HepG2 (cell line): ENCODE measurements around the gene CXADR. TPM values are rescaled to one million over a fixed set of nuclear protein-coding genes. Genes with fewer than 3 reads are reported as not detected.

Experiments used
- ATAC-seq: fragments of 200-7000 bp; cut with Tn5 transposase; 3 replicates; pipeline ENCODE4 v1.9.1; 2020; ENCODE audit warnings: mild to moderate bottlenecking, moderate library complexity
- BruUV-seq: library from RNA; stranded (reverse); fragments of 400-500 nt; replicated peaks from 2 replicates; lab custom pipeline; 2021; lab: Mats Ljungman, UMichigan
- CTCF ChIA-PET: fragments of 300-600 bp; formaldehyde crosslinking; extraction: SDS; loops from one replicate; lab custom pipeline; 2021; ENCODE audit warnings: low total read pairs, inconsistent platforms, low intra/inter-chr PET ratio; lab: Yijun Ruan, JAX
- POLR2A ChIA-PET: fragments of 350-600 bp; sonication (Branson Sonifier 250); formaldehyde crosslinking; loops from one replicate; lab custom pipeline; 2020; ENCODE audit warnings: antibody characterized with exemption, inconsistent platforms; lab: Yijun Ruan, JAX
- DNase-seq: peaks from one replicate; pipeline ENCODE4 v3.0.0-alpha.2; 2015; ENCODE audit warnings: low spot score
- FAIRE-seq: peaks from 3 replicates; lab custom pipeline; 2011; peaks lifted over from hg19 to GRCh38; lab: Jason Lieb, UNC
- H2AFZ ChIP-seq: one replicate; pipeline ENCODE4 v1.6.1; 2011; ENCODE audit warnings: low read length, inconsistent platforms
- H3K27ac ChIP-seq: fragments of 300-600 bp; 3 replicates; pipeline ENCODE4 v1.8.0; 2011; ENCODE audit warnings: mixed run types, mild to moderate bottlenecking, mixed read lengths, low read length, inconsistent platforms; ENCODE audit not compliant: insufficient read depth; ENCODE audit errors: extremely low read length
- H3K27me3 ChIP-seq, 2 experiments: fragments of 200-600 bp in 1 of 2; 2 replicates in 1 of 2; 3 replicates in 1 of 2; pipeline versions ENCODE4 v1.6.0 to v1.8.0; 2011; ENCODE audit warnings: low read length in 2 of 2, mild to moderate bottlenecking in 2 of 2, moderate library complexity in 2 of 2, inconsistent platforms in 1 of 2; ENCODE audit not compliant: insufficient read depth in 2 of 2, control insufficient read depth in 1 of 2
- H3K36me3 ChIP-seq, 2 experiments: fragments of 200-600 bp in 1 of 2; replicated peaks in 1 of 2; 2 replicates in 1 of 2; 3 replicates in 1 of 2; pipeline versions ENCODE4 v1.5.1 to v1.8.0; 2011; ENCODE audit warnings: low read length in 2 of 2, inconsistent platforms in 1 of 2; ENCODE audit not compliant: insufficient read depth in 2 of 2, control insufficient read depth in 1 of 2
- H3K4me1 ChIP-seq: 2 replicates; pipeline ENCODE4 v1.5.1; 2012; ENCODE audit warnings: low read length, inconsistent platforms; ENCODE audit not compliant: insufficient read depth
- H3K4me2 ChIP-seq: 2 replicates; pipeline ENCODE4 v1.6.0; 2011; ENCODE audit warnings: low read depth, low read length, inconsistent platforms
- H3K4me3 ChIP-seq, 3 experiments: fragments of 200-600 bp in 1 of 3; sonication (generic), shearing (Covaris generic) in 1 of 3; replicated peaks in 1 of 3; 2 replicates each; pipeline ENCODE4 v1.5.1; 2011 to 2016; ENCODE audit warnings: low read length in 3 of 3, inconsistent platforms in 2 of 3, low read depth in 2 of 3, mild to moderate bottlenecking in 2 of 3, control low read depth in 1 of 3, mixed read lengths in 1 of 3; ENCODE audit not compliant: insufficient read depth in 1 of 3
- H3K79me2 ChIP-seq: one replicate; pipeline ENCODE4 v1.6.1; 2011; ENCODE audit warnings: low read length, inconsistent platforms; ENCODE audit not compliant: insufficient read depth
- H3K9ac ChIP-seq: 2 replicates; pipeline ENCODE4 v1.6.0; 2011; ENCODE audit warnings: mild to moderate bottlenecking, low read depth, low read length, inconsistent platforms; ENCODE audit not compliant: insufficient read depth
- H3K9me3 ChIP-seq: 2 replicates; pipeline ENCODE4 v1.5.1; 2012; ENCODE audit warnings: mild to moderate bottlenecking, low read length
- H4K20me1 ChIP-seq: 2 replicates; pipeline ENCODE4 v1.6.0; 2011; ENCODE audit warnings: inconsistent platforms, mild to moderate bottlenecking, low read length, moderate library complexity; ENCODE audit not compliant: insufficient read depth
- KDM3A ChIP-seq: IDR thresholded peaks from 2 replicates; pipeline ENCODE4 v1.6.1; 2018; ENCODE audit warnings: low read depth, missing compliant biosample characterization
- NKX3-1 ChIP-seq: sonication (generic); formaldehyde crosslinking; IDR thresholded peaks from 2 replicates; pipeline ENCODE4 v1.5.0; 2020; ENCODE audit warnings: missing genetic modification reagents
- ZNF3 ChIP-seq: IDR thresholded peaks from 2 replicates; pipeline ENCODE4 v1.7.0; 2017; ENCODE audit warnings: inconsistent platforms
- ZNF547 ChIP-seq: sonication (generic); formaldehyde crosslinking; IDR thresholded peaks from 2 replicates; pipeline ENCODE4 v1.5.1; 2020; ENCODE audit warnings: mild to moderate bottlenecking, missing genetic modification reagents
- ZNF558 ChIP-seq: sonication (generic); formaldehyde crosslinking; IDR thresholded peaks from 2 replicates; pipeline ENCODE4 v1.9.0; 2022; ENCODE audit warnings: mild to moderate bottlenecking, missing genetic modification reagents, borderline replicate concordance
- WGBS: methylation state at CpG from one replicate; pipeline ENCODE4 v1.1.6; 2017; ENCODE audit warnings: low lambda C conversion rate; 5-methylcytosine and 5-hydroxymethylcytosine counted together
- in situ Hi-C: cut with HindIII; loops from 2 replicates; pipeline ENCODE4 v1.10.0; 2017; ENCODE audit warnings: low pct_unique_long_range_greater_than_20kb; ENCODE audit not compliant: extremely low pct_ligation_motif_present
- intact Hi-C: fragments of 100-400 bp; cut with micrococcal nuclease; formaldehyde crosslinking; loops from one replicate; pipeline ENCODE4 v1.10.0; 2022; ENCODE audit not compliant: unreplicated experiment
- polyA plus RNA-seq, 8 experiments: library from polyadenylated mRNA; depleted of rRNA in 3 of 8; stranded (reverse) in 7 of 8; unstranded in 1 of 8; fragments of >200 nt; fragmentation: Illumina TruSeq in 4 of 8; extraction: Trizol in 4 of 8; gene quantifications; 2 replicates each; pipeline versions ENCODE4 v1.2.1 to v1.2.3, GENCODE V29; 2011 to 2016; ENCODE audit warnings: low read depth in 4 of 8, missing spikeins in 1 of 8, mixed read lengths in 1 of 8; ENCODE audit not compliant: insufficient read depth in 1 of 8
- total RNA-seq, 5 experiments: library from RNA; depleted of rRNA; stranded (reverse); fragments of >200 nt; fragmentation: Illumina TruSeq; extraction: Trizol; gene quantifications; 2 replicates each; pipeline ENCODE4 v1.2.3, GENCODE V29; 2016; ENCODE audit warnings: low read depth in 1 of 5
- TF ChIP-seq, protein P1 (sequence below): sonication (generic); formaldehyde crosslinking; IDR thresholded peaks from 2 replicates; pipeline ENCODE4 v1.4.0; 2020; ENCODE audit warnings: missing genetic modification reagents
- TF ChIP-seq, protein P2 (sequence below): sonication (generic); formaldehyde crosslinking; IDR thresholded peaks from 2 replicates; pipeline ENCODE4 v1.8.0; 2022; ENCODE audit warnings: mild to moderate bottlenecking, missing genetic modification reagents, moderate library complexity
- TF ChIP-seq, protein P3 (sequence below): sonication (generic); formaldehyde crosslinking; IDR thresholded peaks from one replicate; pipeline ENCODE4 v1.5.1; 2020; ENCODE audit warnings: mild to moderate bottlenecking, missing genetic modification reagents; ENCODE audit errors: not compliant biosample characterization

The CXADR gene
- total and polyA plus RNA-seq, 2 of the 13 experiments (the other 11 are each of a cell fraction or from before 2014, with no cell fraction given) = 86.8 to 110 TPM

DNA sequence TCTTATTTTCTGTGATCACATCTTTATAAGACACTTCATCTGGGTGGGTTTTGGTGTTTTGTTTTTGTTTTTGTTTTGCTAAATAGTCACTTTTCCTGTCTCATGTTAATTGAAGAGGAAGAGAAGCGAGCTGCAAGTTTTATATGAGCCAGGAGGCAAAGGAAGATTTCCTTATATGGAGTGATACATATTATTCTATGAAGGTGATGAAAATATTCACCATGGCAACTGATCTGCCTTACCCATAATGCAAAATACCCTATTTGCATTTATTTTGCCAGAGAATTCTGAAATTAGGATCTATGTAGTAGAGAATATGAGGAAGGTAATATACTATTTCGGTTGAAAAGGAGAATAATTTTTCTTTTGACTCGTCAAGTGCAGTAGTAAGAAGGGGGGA lies 13.9 kb downstream of the CXADR start:
- no peak for ATAC-seq
- Histone ChIP-seq H3K9me3 (no peaks in the 10 kb centered on the region), H3K9ac (no peak overlapping the region), H3K79me2 (peaks cover 92% of the 10 kb centered on the region), H3K27ac (peak overlapping the region; percentile 58), H3K27me3 (no peaks in the 10 kb centered on the region), H3K4me2 (peak overlapping the region; percentile 35), H2AFZ (no peak overlapping the region), H3K4me1 (peaks cover 98% of the 10 kb centered on the region), H3K4me3 (no peak overlapping the region), H3K36me3 (peaks cover 0 to 8% of the 10 kb centered on the region in 2 experiments; a peak in 3 of 5 replicates), H4K20me1 (peaks cover 21% of the 10 kb centered on the region)
- BruUV-seq = no TSS peak
- POLR2A ChIA-PET = interaction anchor here (0.9 to 1.3 kb wide), 5 partner anchors 8 to 72 kb away, joined by 3 to 11 read pairs (median 5); partner anchors contain the start of gene CXADR
- DNase-seq = no peak
- FAIRE-seq = no peak
- TF ChIP-seq, protein P1, sequence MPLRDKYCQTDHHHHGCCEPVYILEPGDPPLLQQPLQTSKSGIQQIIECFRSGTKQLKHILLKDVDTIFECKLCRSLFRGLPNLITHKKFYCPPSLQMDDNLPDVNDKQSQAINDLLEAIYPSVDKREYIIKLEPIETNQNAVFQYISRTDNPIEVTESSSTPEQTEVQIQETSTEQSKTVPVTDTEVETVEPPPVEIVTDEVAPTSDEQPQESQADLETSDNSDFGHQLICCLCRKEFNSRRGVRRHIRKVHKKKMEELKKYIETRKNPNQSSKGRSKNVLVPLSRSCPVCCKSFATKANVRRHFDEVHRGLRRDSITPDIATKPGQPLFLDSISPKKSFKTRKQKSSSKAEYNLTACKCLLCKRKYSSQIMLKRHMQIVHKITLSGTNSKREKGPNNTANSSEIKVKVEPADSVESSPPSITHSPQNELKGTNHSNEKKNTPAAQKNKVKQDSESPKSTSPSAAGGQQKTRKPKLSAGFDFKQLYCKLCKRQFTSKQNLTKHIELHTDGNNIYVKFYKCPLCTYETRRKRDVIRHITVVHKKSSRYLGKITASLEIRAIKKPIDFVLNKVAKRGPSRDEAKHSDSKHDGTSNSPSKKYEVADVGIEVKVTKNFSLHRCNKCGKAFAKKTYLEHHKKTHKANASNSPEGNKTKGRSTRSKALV (CRISPR knock-in tag) = no peak
- TF ChIP-seq KDM3A (CRISPR knock-in tag) (no peak), ZNF547 (CRISPR knock-in tag) (no peak), ZNF558 (no peak), NKX3-1 (no peak), ZNF3 (CRISPR knock-in tag) (no peak)
- TF ChIP-seq, protein P2, sequence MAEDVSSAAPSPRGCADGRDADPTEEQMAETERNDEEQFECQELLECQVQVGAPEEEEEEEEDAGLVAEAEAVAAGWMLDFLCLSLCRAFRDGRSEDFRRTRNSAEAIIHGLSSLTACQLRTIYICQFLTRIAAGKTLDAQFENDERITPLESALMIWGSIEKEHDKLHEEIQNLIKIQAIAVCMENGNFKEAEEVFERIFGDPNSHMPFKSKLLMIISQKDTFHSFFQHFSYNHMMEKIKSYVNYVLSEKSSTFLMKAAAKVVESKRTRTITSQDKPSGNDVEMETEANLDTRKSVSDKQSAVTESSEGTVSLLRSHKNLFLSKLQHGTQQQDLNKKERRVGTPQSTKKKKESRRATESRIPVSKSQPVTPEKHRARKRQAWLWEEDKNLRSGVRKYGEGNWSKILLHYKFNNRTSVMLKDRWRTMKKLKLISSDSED = no peak
- TF ChIP-seq, protein P3, sequence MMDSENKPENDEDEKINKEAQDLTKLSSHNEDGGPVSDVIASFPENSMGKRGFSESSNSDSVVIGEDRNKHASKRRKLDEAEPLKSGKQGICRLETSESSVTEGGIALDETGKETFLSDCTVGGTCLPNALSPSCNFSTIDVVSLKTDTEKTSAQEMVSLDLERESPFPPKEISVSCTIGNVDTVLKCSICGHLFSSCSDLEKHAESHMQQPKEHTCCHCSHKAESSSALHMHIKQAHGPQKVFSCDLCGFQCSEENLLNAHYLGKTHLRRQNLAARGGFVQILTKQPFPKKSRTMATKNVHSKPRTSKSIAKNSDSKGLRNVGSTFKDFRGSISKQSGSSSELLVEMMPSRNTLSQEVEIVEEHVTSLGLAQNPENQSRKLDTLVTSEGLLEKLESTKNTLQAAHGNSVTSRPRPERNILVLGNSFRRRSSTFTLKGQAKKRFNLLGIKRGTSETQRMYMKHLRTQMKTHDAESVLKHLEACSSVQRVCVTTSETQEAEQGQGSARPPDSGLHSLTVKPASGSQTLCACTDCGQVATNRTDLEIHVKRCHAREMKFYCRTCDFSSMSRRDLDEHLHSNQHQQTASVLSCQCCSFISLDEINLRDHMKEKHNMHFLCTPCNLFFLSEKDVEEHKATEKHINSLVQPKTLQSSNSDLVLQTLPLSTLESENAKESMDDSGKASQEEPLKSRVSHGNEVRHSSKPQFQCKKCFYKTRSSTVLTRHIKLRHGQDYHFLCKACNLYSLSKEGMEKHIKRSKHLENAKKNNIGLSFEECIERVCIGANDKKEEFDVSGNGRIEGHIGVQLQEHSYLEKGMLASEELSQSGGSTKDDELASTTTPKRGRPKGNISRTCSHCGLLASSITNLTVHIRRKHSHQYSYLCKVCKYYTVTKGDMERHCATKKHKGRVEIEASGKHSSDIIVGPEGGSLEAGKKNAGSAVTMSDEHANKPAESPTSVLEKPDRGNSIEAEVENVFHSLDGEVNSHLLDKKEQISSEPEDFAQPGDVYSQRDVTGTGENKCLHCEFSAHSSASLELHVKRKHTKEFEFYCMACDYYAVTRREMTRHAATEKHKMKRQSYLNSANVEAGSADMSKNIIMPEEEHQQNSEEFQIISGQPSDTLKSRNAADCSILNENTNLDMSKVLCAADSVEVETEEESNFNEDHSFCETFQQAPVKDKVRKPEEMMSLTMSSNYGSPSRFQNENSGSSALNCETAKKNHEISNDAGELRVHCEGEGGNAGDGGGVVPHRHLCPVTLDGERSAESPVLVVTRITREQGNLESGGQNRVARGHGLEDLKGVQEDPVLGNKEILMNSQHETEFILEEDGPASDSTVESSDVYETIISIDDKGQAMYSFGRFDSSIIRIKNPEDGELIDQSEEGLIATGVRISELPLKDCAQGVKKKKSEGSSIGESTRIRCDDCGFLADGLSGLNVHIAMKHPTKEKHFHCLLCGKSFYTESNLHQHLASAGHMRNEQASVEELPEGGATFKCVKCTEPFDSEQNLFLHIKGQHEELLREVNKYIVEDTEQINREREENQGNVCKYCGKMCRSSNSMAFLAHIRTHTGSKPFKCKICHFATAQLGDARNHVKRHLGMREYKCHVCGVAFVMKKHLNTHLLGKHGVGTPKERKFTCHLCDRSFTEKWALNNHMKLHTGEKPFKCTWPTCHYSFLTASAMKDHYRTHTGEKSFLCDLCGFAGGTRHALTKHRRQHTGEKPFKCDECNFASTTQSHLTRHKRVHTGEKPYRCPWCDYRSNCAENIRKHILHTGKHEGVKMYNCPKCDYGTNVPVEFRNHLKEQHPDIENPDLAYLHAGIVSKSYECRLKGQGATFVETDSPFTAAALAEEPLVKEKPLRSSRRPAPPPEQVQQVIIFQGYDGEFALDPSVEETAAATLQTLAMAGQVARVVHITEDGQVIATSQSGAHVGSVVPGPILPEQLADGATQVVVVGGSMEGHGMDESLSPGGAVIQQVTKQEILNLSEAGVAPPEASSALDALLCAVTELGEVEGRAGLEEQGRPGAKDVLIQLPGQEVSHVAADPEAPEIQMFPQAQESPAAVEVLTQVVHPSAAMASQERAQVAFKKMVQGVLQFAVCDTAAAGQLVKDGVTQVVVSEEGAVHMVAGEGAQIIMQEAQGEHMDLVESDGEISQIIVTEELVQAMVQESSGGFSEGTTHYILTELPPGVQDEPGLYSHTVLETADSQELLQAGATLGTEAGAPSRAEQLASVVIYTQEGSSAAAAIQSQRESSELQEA (CRISPR knock-in tag) = no peak
- WGBS = 85% methylated on average over 3 of the region's 3 CpGs
- in situ Hi-C loops (no loop called here), intact Hi-C loops (loop anchor here (2.0 kb wide), 1 partner anchor 14 kb away; the partner anchor contains the start of gene CXADR)
- CTCF ChIA-PET = no interaction called here
